Memory B cell (primary cell): ENCODE results near the gene PCSK6.

Source experiments
- ATAC-seq: fragments of 150-1000 bp; cut with Tn5 transposase; 2 replicates; pipeline ENCODE4 v1.10.0; 2021; ENCODE audit warnings: low read depth, mild to moderate bottlenecking, moderate library complexity
- DNase-seq, 2 donors: peaks; one replicate each; pipeline ENCODE4 v3.0.0; 2022; ENCODE audit warnings: low spot score in 2 of 2
- H3K27ac Mint-ChIP-seq: one replicate; pipeline ENCODE4 v1.8.0; 2022; ENCODE audit warnings: mild to moderate bottlenecking, moderate library complexity, mixed read lengths
- H3K27me3 Mint-ChIP-seq: one replicate; pipeline ENCODE4 v1.8.0; 2022; ENCODE audit warnings: mixed read lengths
- H3K36me3 Mint-ChIP-seq: one replicate; pipeline ENCODE4 v1.8.0; 2022; ENCODE audit warnings: mild to moderate bottlenecking, mixed read lengths
- H3K4me1 Mint-ChIP-seq: one replicate; pipeline ENCODE4 v1.8.0; 2022; ENCODE audit warnings: mixed read lengths
- H3K4me3 Mint-ChIP-seq: one replicate; pipeline ENCODE4 v1.8.0; 2022; ENCODE audit warnings: mild to moderate bottlenecking, moderate library complexity, mixed read lengths
- H3K9me3 Mint-ChIP-seq: one replicate; pipeline ENCODE4 v1.8.0; 2022; ENCODE audit warnings: mixed read lengths

PCSK6 gene

GRCh38 chr15:101511717-101512116, 22.2 kb upstream of the PCSK6 start:
- no peaks in the 10 kb centered on the region for H3K36me3 Mint-ChIP-seq
- H3K4me3 Mint-ChIP-seq: no peak overlapping the region
- H3K4me1 Mint-ChIP-seq: no peaks in the 10 kb centered on the region
- peaks cover 9% of the 10 kb centered on the region for H3K27me3 Mint-ChIP-seq
- peaks cover 12% of the 10 kb centered on the region for H3K9me3 Mint-ChIP-seq
- H3K27ac Mint-ChIP-seq: no peak overlapping the region
- no peak for ATAC-seq
- DNase-seq: no peak

GRCh38 chr15:101510212-101511197, 21.0 kb upstream of the PCSK6 start:
- no peak for DNase-seq

GRCh38 chr15:101509279-101509678, 19.8 kb upstream of the PCSK6 start:
- no peaks in the 10 kb centered on the region for H3K4me1 Mint-ChIP-seq
- H3K27ac Mint-ChIP-seq: no peak overlapping the region
- no peaks in the 10 kb centered on the region for H3K9me3 Mint-ChIP-seq
- no peak overlapping the region for H3K4me3 Mint-ChIP-seq
- H3K36me3 Mint-ChIP-seq: no peaks in the 10 kb centered on the region
- peaks cover 11% of the 10 kb centered on the region for H3K27me3 Mint-ChIP-seq
- ATAC-seq: no peak
- no peak for DNase-seq

More at GRCh38 chr15:101510212-101511197, 21.0 kb upstream of the PCSK6 start:
- Mint-ChIP-seq H3K4me1 (no peaks in the 10 kb centered on the region), H3K9me3 (peaks cover 3% of the 10 kb centered on the region), H3K36me3 (no peaks in the 10 kb centered on the region), H3K27ac (no peak overlapping the region), H3K27me3 (peaks cover 11% of the 10 kb centered on the region), H3K4me3 (no peak overlapping the region)
- no peak for ATAC-seq

- no peaks in the 10 kb centered on the region for H3K36me3 Mint-ChIP-seq
- no peak for ATAC-seq
Measured at GRCh38 chr15:101506491-101506890, 17.0 kb upstream of the PCSK6 start.

GRCh38 chr15:101505610-101506337, 16.3 kb upstream of the PCSK6 start:
- DNase-seq: no peak
- peaks cover 18% of the 10 kb centered on the region for H3K27me3 Mint-ChIP-seq
- no peak overlapping the region for H3K27ac Mint-ChIP-seq
- H3K4me3 Mint-ChIP-seq: no peak overlapping the region
- ATAC-seq: no peak
- no peaks in the 10 kb centered on the region for H3K9me3 Mint-ChIP-seq
- peaks cover 2% of the 10 kb centered on the region for H3K4me1 Mint-ChIP-seq
- no peaks in the 10 kb centered on the region for H3K36me3 Mint-ChIP-seq

More at GRCh38 chr15:101506491-101506890, 17.0 kb upstream of the PCSK6 start:
- Mint-ChIP-seq H3K4me1 (peaks cover 2% of the 10 kb centered on the region), H3K9me3 (no peaks in the 10 kb centered on the region), H3K27ac (no peak overlapping the region), H3K27me3 (peaks cover 17% of the 10 kb centered on the region), H3K4me3 (no peak overlapping the region)
- DNase-seq: no peak

GRCh38 chr15:101504866-101505609, 15.5 kb upstream of the PCSK6 start:
- H3K36me3 Mint-ChIP-seq: no peaks in the 10 kb centered on the region
- DNase-seq (no peak), ATAC-seq (no peak)
- peaks cover 19% of the 10 kb centered on the region for H3K27me3 Mint-ChIP-seq
- H3K4me3 Mint-ChIP-seq: no peak overlapping the region
- no peaks in the 10 kb centered on the region for H3K9me3 Mint-ChIP-seq
- H3K4me1 Mint-ChIP-seq: peaks cover 4% of the 10 kb centered on the region
- H3K27ac Mint-ChIP-seq: no peak overlapping the region

GRCh38 chr15:101504373-101504772, 14.9 kb upstream of the PCSK6 start:
- H3K27me3 Mint-ChIP-seq: peaks cover 16% of the 10 kb centered on the region
- ATAC-seq: no peak

GRCh38 chr15:101503296-101503599, 13.7 kb upstream of the PCSK6 start:
- no peak for DNase-seq
- no peak for ATAC-seq
- no peaks in the 10 kb centered on the region for H3K9me3 Mint-ChIP-seq

More at GRCh38 chr15:101504373-101504772, 14.9 kb upstream of the PCSK6 start:
- Mint-ChIP-seq H3K9me3 (no peaks in the 10 kb centered on the region), H3K4me3 (no peak overlapping the region), H3K27ac (no peak overlapping the region), H3K36me3 (no peaks in the 10 kb centered on the region), H3K4me1 (peaks cover 4% of the 10 kb centered on the region)
- DNase-seq: no peak

GRCh38 chr15:101502572-101503295, 13.2 kb upstream of the PCSK6 start:
- Mint-ChIP-seq H3K9me3 (no peaks in the 10 kb centered on the region), H3K27ac (no peak overlapping the region), H3K4me3 (no peak overlapping the region), H3K27me3 (peaks cover 28% of the 10 kb centered on the region), H3K4me1 (peaks cover 6% of the 10 kb centered on the region), H3K36me3 (peaks cover 2% of the 10 kb centered on the region)
- ATAC-seq (no peak), DNase-seq (no peak)

More at GRCh38 chr15:101503296-101503599, 13.7 kb upstream of the PCSK6 start:
- peaks cover 4% of the 10 kb centered on the region for H3K4me1 Mint-ChIP-seq
- no peaks in the 10 kb centered on the region for H3K36me3 Mint-ChIP-seq
- peaks cover 24% of the 10 kb centered on the region for H3K27me3 Mint-ChIP-seq
- H3K4me3 Mint-ChIP-seq: no peak overlapping the region
- no peak overlapping the region for H3K27ac Mint-ChIP-seq

GRCh38 chr15:101501703-101502373, 12.3 kb upstream of the PCSK6 start:
- Mint-ChIP-seq H3K9me3 (no peaks in the 10 kb centered on the region), H3K27me3 (peaks cover 34% of the 10 kb centered on the region), H3K27ac (no peak overlapping the region), H3K4me3 (peak overlapping the region; percentile 73), H3K36me3 (peaks cover 3% of the 10 kb centered on the region), H3K4me1 (peaks cover 7% of the 10 kb centered on the region)
- ATAC-seq (peak; percentile 73), DNase-seq (peak; percentile 9 to 20)

GRCh38 chr15:101500865-101501551, 11.5 kb upstream of the PCSK6 start:
- Mint-ChIP-seq H3K27ac (no peak overlapping the region), H3K4me3 (peak overlapping the region; percentile 73), H3K27me3 (peaks cover 40% of the 10 kb centered on the region), H3K9me3 (no peaks in the 10 kb centered on the region), H3K36me3 (peaks cover 3% of the 10 kb centered on the region), H3K4me1 (peaks cover 14% of the 10 kb centered on the region)
- ATAC-seq: no peak
- DNase-seq: no peak

- ATAC-seq (no peak), DNase-seq (no peak)
- Mint-ChIP-seq H3K4me3 (no peak overlapping the region), H3K27ac (no peak overlapping the region), H3K27me3 (peaks cover 45% of the 10 kb centered on the region), H3K9me3 (no peaks in the 10 kb centered on the region), H3K36me3 (peaks cover 3% of the 10 kb centered on the region), H3K4me1 (peaks cover 14% of the 10 kb centered on the region)
Measured at GRCh38 chr15:101499863-101500713, 10.6 kb upstream of the PCSK6 start.
